ENCODE data around the gene MACROD2.

- TF ChIP-seq CTCF (IDR thresholded peaks at IDR 0.05; ENCODE audit: insufficient read depth, low read length, poor library complexity, severe bottlenecking) = no peak
- TF ChIP-seq EZH2phosphoT487 (conservative IDR thresholded peaks at IDR 0.05; ENCODE audit: low read length) = no peak
Observed at GRCh38 chr20:15767999-15768741, 1772.9 kb downstream of the MACROD2 start.
